ENCODE data around the gene NCBP3.

GRCh38 chr17:3848229-3848835, 2.3 kb upstream of the NCBP3 start:
- TF ChIP-seq POLR2A (IDR thresholded peaks at IDR 0.05) (no peak), CTCF (IDR thresholded peaks at IDR 0.05) (no peak)
